ENCODE measurements around the gene ATE1. TPM values are rescaled to one million over a fixed set of nuclear protein-coding genes. Genes with fewer than 3 reads are reported as not detected.
"Not testable (repeated sequence)": the region's sequence is repeated elsewhere in the genome, so short reads cannot be mapped to it uniquely, and the experiment has no call there.

The ATE1 gene
- total and polyA plus RNA-seq, 8 donors = 24.5 to 35.4 (median 31.9) TPM

GRCh38 chr10:121709675-121710073, 218.2 kb downstream of the ATE1 start:
- Histone ChIP-seq H3K27me3 (peaks cover 0 to 38% of the 10 kb centered on the region in 2 donors), H3K4me1 (no peaks in the 10 kb centered on the region), H3K27ac (no peak overlapping the region), H3K4me3 (no peak overlapping the region), H3K9me3 (no peaks in the 10 kb centered on the region), H3K36me3 (no peaks in the 10 kb centered on the region)
- ATAC-seq (peak; percentile 40), DNase-seq (no peak)
- intact Hi-C loops (cut with DNase I) = no loop called here
- TF ChIP-seq, protein P1, sequence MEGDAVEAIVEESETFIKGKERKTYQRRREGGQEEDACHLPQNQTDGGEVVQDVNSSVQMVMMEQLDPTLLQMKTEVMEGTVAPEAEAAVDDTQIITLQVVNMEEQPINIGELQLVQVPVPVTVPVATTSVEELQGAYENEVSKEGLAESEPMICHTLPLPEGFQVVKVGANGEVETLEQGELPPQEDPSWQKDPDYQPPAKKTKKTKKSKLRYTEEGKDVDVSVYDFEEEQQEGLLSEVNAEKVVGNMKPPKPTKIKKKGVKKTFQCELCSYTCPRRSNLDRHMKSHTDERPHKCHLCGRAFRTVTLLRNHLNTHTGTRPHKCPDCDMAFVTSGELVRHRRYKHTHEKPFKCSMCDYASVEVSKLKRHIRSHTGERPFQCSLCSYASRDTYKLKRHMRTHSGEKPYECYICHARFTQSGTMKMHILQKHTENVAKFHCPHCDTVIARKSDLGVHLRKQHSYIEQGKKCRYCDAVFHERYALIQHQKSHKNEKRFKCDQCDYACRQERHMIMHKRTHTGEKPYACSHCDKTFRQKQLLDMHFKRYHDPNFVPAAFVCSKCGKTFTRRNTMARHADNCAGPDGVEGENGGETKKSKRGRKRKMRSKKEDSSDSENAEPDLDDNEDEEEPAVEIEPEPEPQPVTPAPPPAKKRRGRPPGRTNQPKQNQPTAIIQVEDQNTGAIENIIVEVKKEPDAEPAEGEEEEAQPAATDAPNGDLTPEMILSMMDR (IDR thresholded peaks at IDR 0.05) = no peak

GRCh38 chr10:121708728-121709674, 218.8 kb downstream of the ATE1 start:
- Histone ChIP-seq H3K27me3 (peaks cover 0 to 38% of the 10 kb centered on the region in 2 donors), H3K9me3 (no peaks in the 10 kb centered on the region), H3K27ac (no peak overlapping the region), H3K4me1 (no peaks in the 10 kb centered on the region), H3K36me3 (no peaks in the 10 kb centered on the region), H3K4me3 (no peak overlapping the region)
- intact Hi-C loops (cut with DNase I) = no loop called here
- DNase-seq (no peak), ATAC-seq (no peak)
- TF ChIP-seq, protein P1 (IDR thresholded peaks at IDR 0.05) = no peak

DNA sequence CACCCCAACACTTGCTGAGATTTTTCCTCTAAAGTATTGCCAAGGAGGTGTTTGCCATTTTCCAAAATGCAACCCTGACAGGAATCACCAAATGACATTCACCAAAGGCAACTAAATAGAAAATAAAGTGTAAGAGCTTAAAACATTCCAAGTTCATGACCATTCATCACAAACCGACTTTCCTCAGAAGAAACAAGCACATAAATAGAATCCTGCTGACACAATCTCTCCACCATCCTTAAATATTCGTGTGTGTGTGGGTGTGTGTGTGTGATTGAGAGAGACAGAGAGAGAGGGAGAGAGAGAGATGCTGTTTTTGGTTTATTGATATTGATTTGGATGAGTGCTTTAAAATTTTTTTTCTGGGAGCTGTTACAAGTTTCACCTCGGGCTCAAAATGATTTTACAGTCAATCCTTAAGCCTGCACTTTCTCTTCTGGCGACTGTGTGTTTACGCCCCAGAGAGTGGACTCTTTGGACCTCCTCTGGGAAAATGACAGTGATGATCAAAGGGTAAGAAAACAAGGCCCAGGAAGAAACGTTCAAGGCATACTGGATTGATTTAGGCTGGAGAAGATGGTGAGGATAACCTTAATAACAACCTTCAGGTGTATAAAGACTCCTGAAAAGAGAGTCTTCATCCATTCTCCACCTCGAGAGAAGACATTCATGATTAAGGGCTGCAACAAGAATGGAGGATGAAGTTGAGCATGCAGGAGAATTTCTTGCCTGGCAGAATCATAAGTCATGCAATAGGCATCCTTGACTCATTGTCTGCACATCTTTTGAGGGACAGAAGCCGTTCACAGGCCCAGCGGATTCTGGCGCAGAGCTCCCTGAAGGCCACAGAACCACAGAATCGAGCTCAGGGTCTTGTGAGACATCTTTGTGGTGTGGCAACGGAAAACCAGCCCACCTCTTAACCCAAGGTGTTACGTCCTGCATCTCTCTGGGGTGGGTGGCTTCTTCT, 225.2 kb downstream of the ATE1 start:
- H3K4me3 ChIP-seq = no peak overlapping the region
- H3K27me3 ChIP-seq = peaks cover 0 to 8% of the 10 kb centered on the region in 2 donors
- ATAC-seq (no peak), DNase-seq (no peak)
- no peaks in the 10 kb centered on the region for H3K4me1 ChIP-seq
- H3K36me3 ChIP-seq = no peaks in the 10 kb centered on the region
- intact Hi-C loops (cut with DNase I) = no loop called here
- TF ChIP-seq, protein P1 (IDR thresholded peaks at IDR 0.05) = no peak
- peaks cover 0 to 9% of the 10 kb centered on the region in 2 donors for H3K9me3 ChIP-seq
- H3K27ac ChIP-seq = no peak overlapping the region

DNA sequence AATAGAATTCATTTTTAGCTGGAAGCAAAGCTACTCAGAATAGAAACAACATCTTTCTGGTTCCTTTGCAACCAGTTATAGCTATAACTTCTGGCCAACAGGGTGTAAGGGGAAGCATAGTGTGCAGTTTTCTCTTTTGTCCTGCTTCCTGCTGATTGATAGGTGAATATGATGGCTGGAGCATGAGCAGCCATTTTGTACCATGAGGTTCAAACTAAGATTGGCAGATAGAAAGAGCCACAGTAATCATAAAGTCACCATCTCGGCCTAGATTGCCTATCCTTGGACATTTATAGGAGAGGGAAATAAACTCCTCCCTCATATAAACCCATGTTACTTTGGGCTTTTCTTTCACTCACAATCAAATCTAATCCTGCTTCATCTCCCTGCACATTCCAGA, 227.4 kb downstream of the ATE1 start:
- Histone ChIP-seq H3K4me1 (no peaks in the 10 kb centered on the region), H3K9me3 (peaks cover 0 to 9% of the 10 kb centered on the region in 2 donors), H3K27ac (no peak overlapping the region), H3K27me3 (no peaks in the 10 kb centered on the region), H3K4me3 (no peak overlapping the region), H3K36me3 (no peaks in the 10 kb centered on the region)
- intact Hi-C loops (cut with DNase I) = no loop called here
- no peak for ATAC-seq
- TF ChIP-seq, protein P1 (IDR thresholded peaks at IDR 0.05) = no peak
- DNase-seq = no peak

GRCh38 chr10:121699703-121700102, 228.1 kb downstream of the ATE1 start:
- DNase-seq; H3K4me3 ChIP-seq; ATAC-seq; H3K36me3 ChIP-seq; H3K9me3 ChIP-seq; H3K4me1 ChIP-seq; H3K27me3 ChIP-seq; intact Hi-C loops (cut with DNase I); H3K27ac ChIP-seq: not testable (repeated sequence)

Data from left lung (tissue), 10 donors.